ENCODE data around the gene ASPSCR1.

The ASPSCR1 gene

GRCh38 chr17:81934850-81935708 is 42.4 kb upstream of the ASPSCR1 start:
- H3K27ac Mint-ChIP-seq = peak overlapping the region; percentile 75
- H3K4me1 Mint-ChIP-seq (ENCODE audit: low read depth) = peaks cover 4% of the 10 kb centered on the region
- H3K27me3 Mint-ChIP-seq (ENCODE audit: low read depth) = no peaks in the 10 kb centered on the region
- no peaks in the 10 kb centered on the region for H3K9me3 Mint-ChIP-seq
- no peak for DNase-seq (ENCODE audit: low spot score)
- H3K36me3 Mint-ChIP-seq (ENCODE audit: low read depth) = no peaks in the 10 kb centered on the region
- H3K4me3 Mint-ChIP-seq = peak overlapping the region; percentile 82

GRCh38 chr17:81935709-81936084 is 41.7 kb upstream of the ASPSCR1 start:
- Mint-ChIP-seq H3K4me3 (peak overlapping the region; percentile 82), H3K9me3 (no peaks in the 10 kb centered on the region)

GRCh38 chr17:81939218-81939617 is 38.2 kb upstream of the ASPSCR1 start:
- Mint-ChIP-seq H3K4me3 (no peak overlapping the region), H3K27ac (no peak overlapping the region), H3K4me1 (ENCODE audit: low read depth) (peaks cover 4% of the 10 kb centered on the region), H3K27me3 (ENCODE audit: low read depth) (no peaks in the 10 kb centered on the region), H3K36me3 (ENCODE audit: low read depth) (no peaks in the 10 kb centered on the region), H3K9me3 (no peaks in the 10 kb centered on the region)
- no peak for DNase-seq (ENCODE audit: low spot score)

More at GRCh38 chr17:81935709-81936084, 41.7 kb upstream of the ASPSCR1 start:
- no peak for DNase-seq (ENCODE audit: low spot score)
- Mint-ChIP-seq H3K4me1 (ENCODE audit: low read depth) (peaks cover 4% of the 10 kb centered on the region), H3K27ac (peak overlapping the region; percentile 75), H3K27me3 (ENCODE audit: low read depth) (no peaks in the 10 kb centered on the region), H3K36me3 (ENCODE audit: low read depth) (no peaks in the 10 kb centered on the region)

- DNase-seq (ENCODE audit: low spot score) = no peak
- Mint-ChIP-seq H3K27ac (no peak overlapping the region), H3K4me1 (ENCODE audit: low read depth) (peaks cover 4% of the 10 kb centered on the region), H3K27me3 (ENCODE audit: low read depth) (no peaks in the 10 kb centered on the region), H3K36me3 (ENCODE audit: low read depth) (no peaks in the 10 kb centered on the region), H3K9me3 (no peaks in the 10 kb centered on the region), H3K4me3 (no peak overlapping the region)
Observed at GRCh38 chr17:81939881-81940385, 37.5 kb upstream of the ASPSCR1 start.

GRCh38 chr17:81940538-81941483 is 36.6 kb upstream of the ASPSCR1 start:
- no peak for DNase-seq (ENCODE audit: low spot score)
- no peaks in the 10 kb centered on the region for H3K9me3 Mint-ChIP-seq
- H3K27me3 Mint-ChIP-seq (ENCODE audit: low read depth) = no peaks in the 10 kb centered on the region
- H3K4me3 Mint-ChIP-seq = no peak overlapping the region
- H3K4me1 Mint-ChIP-seq (ENCODE audit: low read depth) = peaks cover under 1% of the 10 kb centered on the region
- H3K36me3 Mint-ChIP-seq (ENCODE audit: low read depth) = no peaks in the 10 kb centered on the region
- no peak overlapping the region for H3K27ac Mint-ChIP-seq

GRCh38 chr17:81941484-81942166 is 35.8 kb upstream of the ASPSCR1 start:
- no peaks in the 10 kb centered on the region for H3K9me3 Mint-ChIP-seq
- DNase-seq (ENCODE audit: low spot score) = no peak
- no peaks in the 10 kb centered on the region for H3K4me1 Mint-ChIP-seq (ENCODE audit: low read depth)
- H3K36me3 Mint-ChIP-seq (ENCODE audit: low read depth) = no peaks in the 10 kb centered on the region
- no peak overlapping the region for H3K4me3 Mint-ChIP-seq
- H3K27ac Mint-ChIP-seq = no peak overlapping the region
- H3K27me3 Mint-ChIP-seq (ENCODE audit: low read depth) = no peaks in the 10 kb centered on the region

GRCh38 chr17:81942167-81942553 is 35.3 kb upstream of the ASPSCR1 start:
- DNase-seq (ENCODE audit: low spot score) = no peak
- no peaks in the 10 kb centered on the region for H3K36me3 Mint-ChIP-seq (ENCODE audit: low read depth)
- peaks cover 3% of the 10 kb centered on the region for H3K27me3 Mint-ChIP-seq (ENCODE audit: low read depth)
- no peaks in the 10 kb centered on the region for H3K9me3 Mint-ChIP-seq
- H3K27ac Mint-ChIP-seq = no peak overlapping the region
- H3K4me3 Mint-ChIP-seq = no peak overlapping the region
- no peaks in the 10 kb centered on the region for H3K4me1 Mint-ChIP-seq (ENCODE audit: low read depth)

- no peaks in the 10 kb centered on the region for H3K4me1 Mint-ChIP-seq (ENCODE audit: low read depth)
- DNase-seq (ENCODE audit: low spot score) = no peak
- no peaks in the 10 kb centered on the region for H3K9me3 Mint-ChIP-seq
- H3K27me3 Mint-ChIP-seq (ENCODE audit: low read depth) = peaks cover 4% of the 10 kb centered on the region
- H3K4me3 Mint-ChIP-seq = no peak overlapping the region
- no peaks in the 10 kb centered on the region for H3K36me3 Mint-ChIP-seq (ENCODE audit: low read depth)
- no peak overlapping the region for H3K27ac Mint-ChIP-seq
Observed at GRCh38 chr17:81944858-81945257, 32.6 kb upstream of the ASPSCR1 start.

- no peak for DNase-seq (ENCODE audit: low spot score)
- Mint-ChIP-seq H3K4me1 (ENCODE audit: low read depth) (peaks cover 2% of the 10 kb centered on the region), H3K36me3 (ENCODE audit: low read depth) (no peaks in the 10 kb centered on the region), H3K4me3 (no peak within 1 kb of the TSS), H3K27me3 (ENCODE audit: low read depth) (peaks cover 17% of the 10 kb centered on the region), H3K9me3 (no peaks in the 10 kb centered on the region), H3K27ac (no peak within 1 kb of the TSS)
Observed at GRCh38 chr17:81947189-81947588, 30.2 kb upstream of the ASPSCR1 start, which contains the start of gene MYADML2. Gene MYADML2 (minus strand): TSS chr17:81947233. CDS start chr17:81941741, 5,492 bp downstream.

- DNase-seq (ENCODE audit: low spot score) = no peak
- no peaks in the 10 kb centered on the region for H3K9me3 Mint-ChIP-seq
- no peaks in the 10 kb centered on the region for H3K36me3 Mint-ChIP-seq (ENCODE audit: low read depth)
- no peak overlapping the region for H3K4me3 Mint-ChIP-seq
- H3K27me3 Mint-ChIP-seq (ENCODE audit: low read depth) = peaks cover 17% of the 10 kb centered on the region
- H3K27ac Mint-ChIP-seq = no peak overlapping the region
- H3K4me1 Mint-ChIP-seq (ENCODE audit: low read depth) = peaks cover 2% of the 10 kb centered on the region
Observed at GRCh38 chr17:81948635-81949378, 28.6 kb upstream of the ASPSCR1 start.

- DNase-seq (ENCODE audit: low spot score) = no peak
- Mint-ChIP-seq H3K4me3 (no peak overlapping the region), H3K9me3 (no peaks in the 10 kb centered on the region), H3K36me3 (ENCODE audit: low read depth) (no peaks in the 10 kb centered on the region), H3K27ac (no peak overlapping the region), H3K4me1 (ENCODE audit: low read depth) (peaks cover 2% of the 10 kb centered on the region), H3K27me3 (ENCODE audit: low read depth) (peaks cover 17% of the 10 kb centered on the region)
Observed at GRCh38 chr17:81950501-81950900, 26.9 kb upstream of the ASPSCR1 start.

GRCh38 chr17:81951785-81952684 is 25.4 kb upstream of the ASPSCR1 start:
- H3K4me1 Mint-ChIP-seq (ENCODE audit: low read depth) = peaks cover 2% of the 10 kb centered on the region
- peaks cover 15% of the 10 kb centered on the region for H3K27me3 Mint-ChIP-seq (ENCODE audit: low read depth)
- no peak overlapping the region for H3K4me3 Mint-ChIP-seq
- no peaks in the 10 kb centered on the region for H3K36me3 Mint-ChIP-seq (ENCODE audit: low read depth)
- no peaks in the 10 kb centered on the region for H3K9me3 Mint-ChIP-seq
- H3K27ac Mint-ChIP-seq = no peak overlapping the region
- no peak for DNase-seq (ENCODE audit: low spot score)

Measured in T-helper 2 cell treated with Interferon-gamma antibody and Interleukin-4, amounts not matched to agents 5 μg/mL and 100 μg/mL, for 36 hours (primary cell).